Measurements from ENCODE around the gene RBM47. TPM values are rescaled to one million over a fixed set of nuclear protein-coding genes. Genes with fewer than 3 reads are reported as not detected.

RBM47 gene
- total and polyA plus RNA-seq, 2 donors (not counting 1 experiment from before 2014, with no cell fraction given) = 5.6 to 12.9 TPM

- CTCF ChIA-PET = no interaction called here
- Histone ChIP-seq H3K4me1 (ENCODE audit: control insufficient read depth in 2 of 2, insufficient read depth in 2 of 2, low read length in 2 of 2) (peaks cover 0 to 2% of the 10 kb centered on the region in 2 donors), H3K4me3 (ENCODE audit: control extremely low read depth in 1 of 5, extremely low read depth in 1 of 5, insufficient read depth in 1 of 5, low read depth in 2 of 5, low read length in 4 of 5) (no peak overlapping the region), H3K36me3 (replicated peaks in 1 of 2; ENCODE audit: control extremely low read depth in 1 of 2, control insufficient read depth in 1 of 2, extremely low read depth in 1 of 2, insufficient read depth in 2 of 2, low read length in 1 of 2) (no peaks in the 10 kb centered on the region), H2AFZ (ENCODE audit: insufficient read depth, low read depth, low read length, poor library complexity, severe bottlenecking) (no peak overlapping the region), H3K9ac (ENCODE audit: low read length) (no peak overlapping the region), H3K27ac (ENCODE audit: low read length in 2 of 2) (no peak overlapping the region), H3K27me3 (replicated peaks in 1 of 4; ENCODE audit: control extremely low read depth in 1 of 4, control insufficient read depth in 3 of 4, insufficient read depth in 4 of 4, low read length in 3 of 4) (no peaks in the 10 kb centered on the region), H3K9me3 (ENCODE audit: control extremely low read depth in 1 of 3, control insufficient read depth in 2 of 3, insufficient read depth in 1 of 3, low read length in 2 of 3) (no peaks in the 10 kb centered on the region), H4K20me1 (ENCODE audit: control insufficient read depth, insufficient read depth, low read length, poor library complexity, severe bottlenecking) (no peaks in the 10 kb centered on the region), H3K4me2 (replicated peaks; ENCODE audit: low read depth, low read length, poor library complexity, severe bottlenecking) (no peak overlapping the region), H3K79me2 (ENCODE audit: control insufficient read depth, insufficient read depth, low read length) (no peaks in the 10 kb centered on the region)
- DNase-seq = no peak
- no CpG with 5 or more reads among the region's 1 CpG for WGBS (ENCODE audit: insufficient coverage)
- Mint-ChIP-seq H3K4me3 (no peak overlapping the region), H3K27me3 (no peaks in the 10 kb centered on the region), H3K4me1 (peaks cover 10% of the 10 kb centered on the region), H3K9me3 (ENCODE audit: insufficient read depth) (no peaks in the 10 kb centered on the region), H3K27ac (no peak overlapping the region)
- intact Hi-C loops (cut with micrococcal nuclease) = no loop called here
- TF ChIP-seq CTCF (IDR thresholded peaks at IDR 0.05) (no peak), EZH2 (IDR thresholded peaks at IDR 0.05; ENCODE audit: borderline replicate concordance, insufficient read depth, low read depth, low read length, poor library complexity, severe bottlenecking) (no peak)
- POLR2A ChIA-PET = no interaction called here
- ATAC-seq (ENCODE audit: low read depth) = no peak
Measured at GRCh38 chr4:40502934-40503333, 126.7 kb downstream of the RBM47 start.

DNA sequence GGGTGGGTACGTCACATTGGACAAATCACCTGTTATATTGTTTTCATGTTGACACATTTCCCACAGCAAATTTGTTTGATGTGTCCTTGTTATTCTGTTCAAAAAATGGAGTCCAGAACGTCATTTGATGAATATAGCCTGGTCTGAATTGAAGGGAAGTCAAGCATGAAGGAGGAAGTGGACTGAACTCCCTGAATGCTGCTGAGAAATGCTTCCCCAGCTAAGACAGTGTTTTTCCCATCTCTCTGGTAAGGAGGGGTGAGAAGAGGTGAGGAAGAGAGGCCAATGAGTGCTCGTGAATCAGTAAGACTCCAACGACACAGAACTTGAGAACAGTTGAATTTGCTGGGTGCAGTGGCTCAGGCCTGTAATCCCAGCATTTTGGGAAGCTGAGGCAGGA, 127.4 kb downstream of the RBM47 start:
- Histone ChIP-seq H3K27me3 (replicated peaks in 1 of 4; ENCODE audit: control extremely low read depth in 1 of 4, control insufficient read depth in 3 of 4, insufficient read depth in 4 of 4, low read length in 3 of 4) (no peaks in the 10 kb centered on the region), H3K9ac (ENCODE audit: low read length) (no peak overlapping the region), H3K4me2 (replicated peaks; ENCODE audit: low read depth, low read length, poor library complexity, severe bottlenecking) (no peak overlapping the region), H4K20me1 (ENCODE audit: control insufficient read depth, insufficient read depth, low read length, poor library complexity, severe bottlenecking) (no peaks in the 10 kb centered on the region), H3K36me3 (replicated peaks in 1 of 2; ENCODE audit: control extremely low read depth in 1 of 2, control insufficient read depth in 1 of 2, extremely low read depth in 1 of 2, insufficient read depth in 2 of 2, low read length in 1 of 2) (no peaks in the 10 kb centered on the region), H2AFZ (ENCODE audit: insufficient read depth, low read depth, low read length, poor library complexity, severe bottlenecking) (no peak overlapping the region), H3K27ac (ENCODE audit: low read length in 2 of 2) (no peak overlapping the region), H3K9me3 (ENCODE audit: control extremely low read depth in 1 of 3, control insufficient read depth in 2 of 3, insufficient read depth in 1 of 3, low read length in 2 of 3) (no peaks in the 10 kb centered on the region), H3K4me1 (ENCODE audit: control insufficient read depth in 2 of 2, insufficient read depth in 2 of 2, low read length in 2 of 2) (peaks cover 0 to 2% of the 10 kb centered on the region in 2 donors), H3K4me3 (ENCODE audit: control extremely low read depth in 1 of 5, extremely low read depth in 1 of 5, insufficient read depth in 1 of 5, low read depth in 2 of 5, low read length in 4 of 5) (no peak overlapping the region), H3K79me2 (ENCODE audit: control insufficient read depth, insufficient read depth, low read length) (no peaks in the 10 kb centered on the region)
- no peak for TF ChIP-seq EZH2 (IDR thresholded peaks at IDR 0.05; ENCODE audit: borderline replicate concordance, insufficient read depth, low read depth, low read length, poor library complexity, severe bottlenecking)
- DNase-seq (no peak), ATAC-seq (ENCODE audit: low read depth) (no peak)
- Mint-ChIP-seq H3K4me3 (no peak overlapping the region), H3K27me3 (no peaks in the 10 kb centered on the region), H3K9me3 (ENCODE audit: insufficient read depth) (no peaks in the 10 kb centered on the region), H3K27ac (no peak overlapping the region), H3K4me1 (peaks cover 10% of the 10 kb centered on the region)
- ChIA-PET CTCF (no interaction called here), POLR2A (no interaction called here)
- intact Hi-C loops (cut with micrococcal nuclease) = no loop called here
- 87% methylated on average over 4 of the region's 4 CpGs for WGBS (ENCODE audit: insufficient coverage)

All from B cell (primary cell).